ENCODE data around the gene NTRK3. TPM values are rescaled to one million over a fixed set of nuclear protein-coding genes. Genes with fewer than 3 reads are reported as not detected.
"Not testable (repeated sequence)": the region's sequence is repeated elsewhere in the genome, so short reads cannot be mapped to it uniquely, and the experiment has no call there.

The NTRK3 gene
- total RNA-seq, 4 donors from 2014 or later = 0.94 to 3.2 (median 1.8) TPM

- DNase-seq = no peak
- no peaks in the 10 kb centered on the region for H3K4me1 ChIP-seq
- TF ChIP-seq, protein P1, sequence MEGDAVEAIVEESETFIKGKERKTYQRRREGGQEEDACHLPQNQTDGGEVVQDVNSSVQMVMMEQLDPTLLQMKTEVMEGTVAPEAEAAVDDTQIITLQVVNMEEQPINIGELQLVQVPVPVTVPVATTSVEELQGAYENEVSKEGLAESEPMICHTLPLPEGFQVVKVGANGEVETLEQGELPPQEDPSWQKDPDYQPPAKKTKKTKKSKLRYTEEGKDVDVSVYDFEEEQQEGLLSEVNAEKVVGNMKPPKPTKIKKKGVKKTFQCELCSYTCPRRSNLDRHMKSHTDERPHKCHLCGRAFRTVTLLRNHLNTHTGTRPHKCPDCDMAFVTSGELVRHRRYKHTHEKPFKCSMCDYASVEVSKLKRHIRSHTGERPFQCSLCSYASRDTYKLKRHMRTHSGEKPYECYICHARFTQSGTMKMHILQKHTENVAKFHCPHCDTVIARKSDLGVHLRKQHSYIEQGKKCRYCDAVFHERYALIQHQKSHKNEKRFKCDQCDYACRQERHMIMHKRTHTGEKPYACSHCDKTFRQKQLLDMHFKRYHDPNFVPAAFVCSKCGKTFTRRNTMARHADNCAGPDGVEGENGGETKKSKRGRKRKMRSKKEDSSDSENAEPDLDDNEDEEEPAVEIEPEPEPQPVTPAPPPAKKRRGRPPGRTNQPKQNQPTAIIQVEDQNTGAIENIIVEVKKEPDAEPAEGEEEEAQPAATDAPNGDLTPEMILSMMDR (IDR thresholded peaks at IDR 0.05) = no peak
- no peak for TF ChIP-seq POLR2A (IDR thresholded peaks at IDR 0.05)
- 84 to 88% methylated on average over 1 of the region's 1 CpG for WGBS, 2 donors
- no peaks in the 10 kb centered on the region for H3K27me3 ChIP-seq
- no peaks in the 10 kb centered on the region for H3K36me3 ChIP-seq
- H3K4me3 ChIP-seq (replicated peaks in 1 of 3) = no peak overlapping the region
- intact Hi-C loops (cut with DNase I) = no loop called here
- no peaks in the 10 kb centered on the region for H3K9me3 ChIP-seq
- no peak overlapping the region for H3K27ac ChIP-seq
Measured at GRCh38 chr15:87848012-87848411, 408.5 kb downstream of the NTRK3 start.

DNA sequence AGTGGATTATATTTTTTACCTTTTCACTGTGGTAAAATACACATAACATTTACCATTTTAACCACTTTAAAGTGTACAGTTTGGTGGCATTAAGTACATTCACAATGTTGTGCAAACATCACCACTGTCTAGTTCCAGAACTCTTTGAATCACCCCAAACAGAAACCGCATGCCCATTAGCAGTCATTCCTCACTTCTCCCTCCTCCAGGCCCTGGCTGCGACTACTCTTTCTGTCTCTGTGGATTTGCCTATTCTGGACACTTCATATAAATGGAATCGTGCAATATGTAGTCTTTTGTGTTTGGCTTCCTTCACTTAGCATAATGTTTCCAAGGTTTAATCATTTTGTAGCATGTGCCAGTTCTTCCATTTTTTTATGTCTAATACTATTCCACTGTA lies 409.8 kb downstream of the NTRK3 start:
- 73 to 78% methylated on average over 3 of the region's 3 CpGs for WGBS, 2 donors
- no peak for DNase-seq
- Histone ChIP-seq H3K4me3 (replicated peaks in 1 of 3) (no peak overlapping the region), H3K9me3 (no peaks in the 10 kb centered on the region), H3K27ac (no peak overlapping the region), H3K36me3 (no peaks in the 10 kb centered on the region), H3K27me3 (no peaks in the 10 kb centered on the region), H3K4me1 (no peaks in the 10 kb centered on the region)
- intact Hi-C loops (cut with DNase I) = no loop called here
- no peak for TF ChIP-seq POLR2A (IDR thresholded peaks at IDR 0.05)
- TF ChIP-seq, protein P1 (IDR thresholded peaks at IDR 0.05) = no peak

- WGBS, 2 donors = 93 to 97% methylated on average over 3 of the region's 3 CpGs
- Histone ChIP-seq H3K27me3 (no peaks in the 10 kb centered on the region), H3K27ac (no peak overlapping the region), H3K36me3 (no peaks in the 10 kb centered on the region), H3K4me1 (no peaks in the 10 kb centered on the region), H3K4me3 (replicated peaks in 1 of 3) (no peak overlapping the region), H3K9me3 (no peaks in the 10 kb centered on the region)
- DNase-seq = no peak
- intact Hi-C loops (cut with DNase I) = no loop called here
- TF ChIP-seq POLR2A (IDR thresholded peaks at IDR 0.05) = no peak
Measured at GRCh38 chr15:87843312-87843711, 413.2 kb downstream of the NTRK3 start.

DNA sequence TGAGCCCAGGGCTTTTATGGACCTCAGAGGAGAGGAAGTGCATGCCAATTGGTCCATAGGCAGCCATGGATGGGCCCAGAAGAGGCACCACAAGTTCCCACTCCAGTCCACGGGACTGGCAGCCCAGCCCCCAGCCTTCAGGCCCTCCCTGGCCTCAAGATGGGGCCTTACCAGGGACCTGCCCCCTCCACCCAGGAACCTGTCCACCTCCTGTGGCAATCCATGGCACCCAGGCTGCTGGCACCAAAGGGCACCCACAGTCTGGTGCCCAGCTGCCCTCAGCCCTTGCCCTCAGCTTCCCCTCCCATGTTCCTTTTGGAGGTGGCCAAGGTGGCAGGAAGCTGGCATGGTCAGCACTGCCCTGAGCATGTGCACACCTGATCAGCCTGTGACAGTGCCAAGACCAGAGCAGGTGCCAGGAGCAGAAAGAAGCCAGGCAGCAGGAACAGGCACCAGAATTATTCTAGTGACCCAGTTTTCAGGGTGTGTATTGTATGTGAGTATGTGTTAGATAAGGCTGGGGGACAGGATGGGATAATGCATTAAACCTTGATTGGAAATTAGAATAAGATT lies 415.0 kb downstream of the NTRK3 start:
- H3K27ac ChIP-seq = no peak overlapping the region
- 70% methylated on average over 1 of the region's 1 CpG; no CpG with 5 or more reads in 1 of the 2 donors for WGBS, 2 donors
- DNase-seq = no peak

GRCh38 chr15:87835830-87836229 lies 420.7 kb downstream of the NTRK3 start:
- H3K4me1 ChIP-seq; DNase-seq; intact Hi-C loops (cut with DNase I); H3K27me3 ChIP-seq; H3K9me3 ChIP-seq; H3K4me3 ChIP-seq (replicated peaks in 1 of 3); H3K27ac ChIP-seq; H3K36me3 ChIP-seq: not testable (repeated sequence)
- WGBS, 2 donors = 73 to 83% methylated on average over 2 of the region's 2 CpGs

More for the DNA sequence above, 415.0 kb downstream of the NTRK3 start:
- TF ChIP-seq, protein P1 (IDR thresholded peaks at IDR 0.05) = no peak
- TF ChIP-seq POLR2A (IDR thresholded peaks at IDR 0.05) = no peak
- H3K4me3 ChIP-seq (replicated peaks in 1 of 3) = no peak overlapping the region
- intact Hi-C loops (cut with DNase I) = no loop called here
- no peaks in the 10 kb centered on the region for H3K27me3 ChIP-seq
- H3K9me3 ChIP-seq = no peaks in the 10 kb centered on the region
- no peaks in the 10 kb centered on the region for H3K4me1 ChIP-seq
- H3K36me3 ChIP-seq = no peaks in the 10 kb centered on the region

GRCh38 chr15:87833333-87833732 lies 423.2 kb downstream of the NTRK3 start:
- H3K27ac ChIP-seq; H3K4me3 ChIP-seq (replicated peaks in 1 of 3); intact Hi-C loops (cut with DNase I); H3K4me1 ChIP-seq; H3K27me3 ChIP-seq; H3K36me3 ChIP-seq; H3K9me3 ChIP-seq; DNase-seq: not testable (repeated sequence)
- WGBS, 2 donors = 70 to 78% methylated on average over 5 of the region's 5 CpGs

All from thyroid gland (tissue), 4 donors.